HG03521 (cell line): ENCODE measurements around the gene UBXN6.

Experiments
- ATAC-seq: cut with Tn5 transposase; IDR thresholded peaks from one replicate; pipeline ENCODE4 v1.9.1; 2021; ENCODE audit warnings: mild to moderate bottlenecking, moderate library complexity; ENCODE audit not compliant: unreplicated experiment

Gene UBXN6, protein sequence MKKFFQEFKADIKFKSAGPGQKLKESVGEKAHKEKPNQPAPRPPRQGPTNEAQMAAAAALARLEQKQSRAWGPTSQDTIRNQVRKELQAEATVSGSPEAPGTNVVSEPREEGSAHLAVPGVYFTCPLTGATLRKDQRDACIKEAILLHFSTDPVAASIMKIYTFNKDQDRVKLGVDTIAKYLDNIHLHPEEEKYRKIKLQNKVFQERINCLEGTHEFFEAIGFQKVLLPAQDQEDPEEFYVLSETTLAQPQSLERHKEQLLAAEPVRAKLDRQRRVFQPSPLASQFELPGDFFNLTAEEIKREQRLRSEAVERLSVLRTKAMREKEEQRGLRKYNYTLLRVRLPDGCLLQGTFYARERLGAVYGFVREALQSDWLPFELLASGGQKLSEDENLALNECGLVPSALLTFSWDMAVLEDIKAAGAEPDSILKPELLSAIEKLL

DNA sequence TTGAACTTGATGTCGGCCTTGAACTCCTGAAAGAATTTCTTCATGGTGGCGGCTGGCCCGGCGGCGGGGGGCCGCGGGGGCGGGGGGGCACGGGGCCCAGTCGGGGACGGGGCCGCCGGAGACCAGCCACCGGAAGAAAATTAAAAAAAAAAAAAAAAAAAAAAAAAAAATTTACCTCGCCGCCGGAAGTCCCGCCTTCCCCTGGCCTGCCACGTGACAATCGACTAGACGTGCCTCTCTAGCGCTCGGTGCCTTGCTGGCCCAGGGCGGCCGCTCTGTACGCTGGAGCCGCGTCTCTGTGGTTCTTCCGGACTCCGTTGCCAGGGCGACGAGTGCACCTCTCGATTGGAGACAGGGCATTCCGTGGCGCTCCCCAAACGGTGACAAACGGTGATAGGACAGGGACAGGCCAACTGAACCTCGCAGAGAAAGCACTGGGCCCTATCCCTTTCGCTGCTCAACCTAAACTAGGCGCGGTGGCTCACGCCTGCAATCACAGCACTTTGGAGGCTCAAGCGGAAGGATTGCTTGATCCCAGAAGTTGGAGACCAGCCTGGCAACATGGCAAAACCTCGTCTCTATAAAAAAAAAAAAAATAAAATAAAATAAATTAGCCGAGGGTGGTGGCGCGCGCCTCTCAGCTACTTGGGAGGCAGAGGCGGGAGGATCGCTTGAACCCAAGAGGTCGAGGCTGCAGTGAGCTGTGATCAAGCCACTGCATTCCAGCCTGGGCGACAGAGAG lies at the start of gene UBXN6:
Gene UBXN6, minus strand, starts transcription at position 141 of the 742 bp plus-strand sequence. Its CDS starts 97 bp downstream, at position 44.
- peak; percentile 94 for ATAC-seq

- ATAC-seq = no peak
Measured at GRCh38 chr19:4507150-4507452, 49.5 kb upstream of the UBXN6 start.

DNA sequence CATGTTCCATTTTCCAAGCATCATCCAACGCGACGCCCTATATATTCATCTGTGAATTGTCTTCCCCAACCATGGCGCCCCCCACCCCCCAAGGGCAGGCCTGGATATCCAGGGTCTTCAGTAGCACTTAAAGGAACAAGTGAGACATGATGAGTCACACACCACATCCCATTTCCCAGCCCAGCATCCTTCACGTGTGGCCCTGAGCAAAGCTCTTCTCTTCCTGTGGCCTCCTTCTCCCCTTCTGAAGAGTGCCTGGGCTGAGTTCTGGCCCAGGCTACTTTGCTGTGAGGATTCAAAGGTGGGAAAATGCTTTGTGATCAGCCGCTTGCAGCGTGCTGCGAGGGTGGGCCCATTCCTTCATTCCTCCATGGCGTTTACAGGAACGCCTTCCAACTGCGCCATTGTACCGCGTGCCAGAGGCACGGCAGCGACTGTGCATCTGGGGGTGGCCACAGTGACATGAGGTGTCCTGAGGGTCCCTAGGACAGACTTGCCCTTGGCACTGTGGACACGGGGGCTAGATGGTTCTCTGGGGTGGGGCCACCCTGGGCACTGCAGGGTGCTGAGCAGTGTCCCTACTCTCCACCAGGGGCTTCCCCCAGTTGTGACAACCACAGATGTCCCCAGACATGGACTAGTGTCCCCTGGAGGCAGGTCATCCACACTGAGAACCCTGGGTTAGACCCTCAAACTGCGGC lies 49.0 kb upstream of the UBXN6 start:
- ATAC-seq = no peak

DNA sequence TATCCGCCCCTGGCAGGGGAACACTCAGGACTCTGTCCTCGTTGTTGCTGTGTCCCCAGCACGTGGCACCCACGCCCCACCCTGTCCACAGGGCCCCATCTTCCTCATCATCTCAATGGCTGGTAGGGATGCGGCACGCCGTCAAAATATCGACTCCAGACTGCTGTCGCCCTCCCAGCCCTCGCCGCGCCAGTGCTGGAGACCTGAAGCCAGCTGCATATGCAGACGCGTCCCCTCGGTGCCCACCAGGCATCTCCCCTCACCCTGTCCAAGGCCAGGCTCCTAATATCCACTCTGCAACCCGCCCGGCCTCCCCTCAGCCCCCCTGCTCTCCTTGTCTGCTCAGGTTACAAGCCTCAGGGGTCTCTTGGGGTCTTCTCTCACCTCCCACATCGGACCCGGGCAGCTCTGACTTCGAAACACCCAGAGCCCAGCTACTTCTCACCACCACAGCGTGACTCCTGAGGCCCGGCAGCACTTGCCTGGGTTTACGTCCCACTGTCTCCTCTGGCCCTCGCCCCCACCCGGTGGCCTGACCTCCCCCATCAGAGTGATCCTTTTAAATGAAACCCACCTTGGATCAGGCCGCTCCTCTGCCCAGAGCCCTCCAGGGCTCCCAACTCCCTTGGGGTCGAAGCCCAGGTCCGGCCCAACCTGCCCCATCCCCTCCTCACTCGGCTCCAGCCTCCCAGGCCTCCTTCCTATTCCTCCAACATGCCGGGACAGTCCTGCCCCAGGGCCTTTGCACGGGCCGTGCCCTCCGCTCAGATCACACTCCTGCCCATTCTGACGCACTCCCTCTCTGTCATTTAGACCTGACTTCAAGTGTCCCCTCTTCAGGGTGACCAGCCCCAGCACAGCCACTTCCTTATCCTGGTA lies 48.2 kb upstream of the UBXN6 start:
- ATAC-seq = no peak

- ATAC-seq = no peak
Measured at GRCh38 chr19:4504891-4505569, 47.4 kb upstream of the UBXN6 start.

DNA sequence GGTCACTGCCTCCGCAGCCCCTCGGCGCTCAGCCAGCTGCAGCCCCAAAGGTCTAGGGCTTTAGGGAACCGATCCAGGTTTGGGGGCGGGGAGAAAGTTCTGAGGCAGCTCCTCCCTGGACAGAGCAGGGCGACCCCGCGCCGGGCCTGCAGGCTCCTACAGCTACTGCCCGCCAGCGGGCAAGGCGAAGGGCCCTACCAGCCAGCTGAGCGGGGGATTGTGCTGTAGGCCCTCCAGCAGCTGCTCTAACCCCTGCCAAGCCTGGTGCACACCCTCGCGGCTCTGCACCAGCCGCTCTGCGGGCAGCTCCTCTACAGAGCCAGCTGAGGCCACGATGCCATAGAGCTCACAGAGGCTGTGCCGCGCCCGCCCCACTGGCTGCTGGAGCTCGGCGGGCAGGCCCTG lies 46.7 kb upstream of the UBXN6 start:
- no peak for ATAC-seq

- no peak for ATAC-seq
Measured at GRCh38 chr19:4503825-4504170, 46.2 kb upstream of the UBXN6 start.

DNA sequence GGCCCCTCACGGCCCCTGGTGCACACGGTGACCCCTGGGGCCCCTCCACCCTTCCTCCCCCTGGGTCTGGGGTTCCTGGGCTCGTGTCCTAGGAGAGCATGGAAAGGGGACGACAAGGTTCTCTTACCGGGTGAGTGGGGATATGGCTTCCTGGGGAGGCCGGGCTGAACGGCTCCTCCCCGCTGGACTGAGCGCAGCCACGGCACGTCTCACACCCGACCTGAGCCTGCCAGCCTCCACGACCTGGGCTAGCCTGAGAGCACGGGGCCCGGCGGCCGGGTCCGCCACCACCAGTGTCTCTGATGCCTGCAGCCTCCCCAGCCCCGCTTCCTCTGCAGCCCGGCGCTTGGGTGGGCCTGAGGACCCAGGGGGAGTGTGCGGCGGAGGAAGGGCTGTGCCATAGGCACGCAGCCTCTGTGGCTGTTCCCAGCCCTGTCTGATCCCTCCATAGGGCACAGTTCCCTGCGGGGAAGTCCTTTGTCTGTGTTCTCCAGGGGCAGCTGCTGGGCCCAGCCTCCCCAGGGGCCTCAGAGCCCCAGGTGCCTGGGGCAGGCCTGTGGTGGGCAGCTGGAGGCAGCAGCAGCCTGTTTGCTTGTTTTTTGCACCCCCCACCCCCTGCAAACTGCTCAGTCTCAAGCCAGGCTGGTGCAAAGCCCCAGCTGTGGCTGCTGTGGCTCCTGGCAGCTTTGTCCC lies 45.7 kb upstream of the UBXN6 start:
- no peak for ATAC-seq

GRCh38 chr19:4502282-4503131 lies 44.9 kb upstream of the UBXN6 start:
- no peak for ATAC-seq

- ATAC-seq = no peak
Measured at GRCh38 chr19:4501691-4502090, 44.1 kb upstream of the UBXN6 start.

- no peak for ATAC-seq
Measured at GRCh38 chr19:4500841-4501591, 43.4 kb upstream of the UBXN6 start.

GRCh38 chr19:4499855-4500254 lies 42.3 kb upstream of the UBXN6 start:
- no peak for ATAC-seq

DNA sequence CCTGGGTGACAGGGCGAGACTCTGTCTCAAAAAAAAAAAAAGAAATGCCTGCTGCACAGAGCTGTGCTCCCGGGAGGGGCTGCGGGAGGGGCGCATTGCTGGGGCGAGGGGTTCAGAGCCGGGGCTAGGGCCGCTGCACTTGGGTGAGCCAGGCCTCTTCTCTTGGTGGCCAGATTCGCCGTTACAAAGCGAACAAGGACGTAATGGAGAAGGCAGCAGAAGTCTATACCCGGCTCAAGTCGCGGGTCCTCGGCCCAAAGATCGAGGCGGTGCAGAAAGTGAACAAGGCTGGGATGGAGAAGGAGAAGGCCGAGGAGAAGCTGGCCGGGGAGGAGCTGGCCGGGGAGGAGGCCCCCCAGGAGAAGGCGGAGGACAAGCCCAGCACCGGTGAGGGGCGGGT lies 41.7 kb upstream of the UBXN6 start:
- no peak for ATAC-seq

DNA sequence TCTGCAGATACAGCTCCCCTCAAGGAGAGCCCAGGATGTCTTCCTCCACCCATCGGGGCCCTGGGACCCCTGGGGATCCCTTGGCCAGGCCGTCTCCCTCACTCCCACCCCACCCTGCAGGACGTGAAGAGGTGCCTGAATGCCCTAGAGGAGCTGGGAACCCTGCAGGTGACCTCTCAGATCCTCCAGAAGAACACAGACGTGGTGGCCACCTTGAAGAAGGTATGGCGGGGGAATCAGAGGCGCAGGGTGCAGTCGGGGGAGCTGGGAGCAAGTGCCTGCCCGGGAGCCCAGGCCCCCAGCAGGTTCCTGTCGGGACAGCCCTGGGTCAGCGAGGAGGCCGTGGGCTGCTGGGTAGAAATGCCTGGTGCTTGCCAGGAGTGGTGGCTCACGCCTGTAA lies 41.1 kb upstream of the UBXN6 start:
- no peak for ATAC-seq

DNA sequence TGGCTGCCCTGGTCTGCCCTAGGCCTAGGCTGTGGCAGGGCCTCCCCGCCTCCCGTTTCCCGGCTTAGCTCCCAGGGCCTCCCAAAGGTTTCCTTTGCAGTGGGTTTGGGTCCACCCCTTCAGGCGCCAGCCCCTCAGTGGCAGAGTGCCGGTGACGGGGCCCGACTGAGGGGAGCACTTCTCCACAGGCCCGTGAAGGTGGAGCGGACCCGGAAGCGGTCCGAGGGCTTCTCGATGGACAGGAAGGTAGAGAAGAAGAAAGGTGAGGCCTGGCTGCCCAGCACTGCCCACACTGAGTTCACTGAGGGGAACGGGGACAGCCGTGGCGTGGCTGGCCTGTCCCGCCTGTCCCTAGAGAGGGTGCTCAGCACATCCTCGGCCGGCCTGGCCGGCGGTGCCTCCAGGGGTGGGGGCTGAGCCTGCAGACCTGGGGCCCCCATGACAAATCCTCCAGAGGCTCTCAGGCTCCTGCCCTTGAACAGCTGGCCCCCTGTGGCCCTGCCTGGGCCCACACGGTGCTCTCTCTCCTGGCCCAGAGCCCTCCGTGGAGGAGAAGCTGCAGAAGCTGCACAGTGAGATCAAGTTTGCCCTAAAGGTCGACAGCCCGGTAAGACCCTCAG lies 40.3 kb upstream of the UBXN6 start:
- ATAC-seq = no peak

GRCh38 chr19:4496304-4496703 lies 38.7 kb upstream of the UBXN6 start:
- ATAC-seq = no peak

GRCh38 chr19:4495471-4495870 lies 37.9 kb upstream of the UBXN6 start:
- no peak for ATAC-seq

- ATAC-seq = no peak
Measured at GRCh38 chr19:4494691-4495064, 37.1 kb upstream of the UBXN6 start.
